Ishikawa (cell line): Measurements from ENCODE around the gene C10orf105.

ENCODE experiments used
- CEBPB ChIP-seq: IDR thresholded peaks from 2 replicates; pipeline ENCODE4 v1.6.1; 2012
- CREB1 ChIP-seq: IDR thresholded peaks from 2 replicates; pipeline ENCODE4 v1.6.1; 2012; ENCODE audit warnings: low read depth
- EGR1 ChIP-seq: IDR thresholded peaks from 2 replicates; pipeline ENCODE4 v1.6.1; 2012
- EP300 ChIP-seq: IDR thresholded peaks from 2 replicates; pipeline ENCODE4 v1.6.1; 2012; ENCODE audit warnings: borderline replicate concordance
- FOXM1 ChIP-seq: IDR thresholded peaks from 2 replicates; pipeline ENCODE4 v1.6.1; 2012; ENCODE audit warnings: low read depth, borderline replicate concordance
- NFIC ChIP-seq: IDR thresholded peaks from 2 replicates; pipeline ENCODE4 v1.6.1; 2012
- RAD21 ChIP-seq: IDR thresholded peaks from 2 replicates; pipeline ENCODE4 v1.6.1; 2012; ENCODE audit warnings: low read depth
- TAF1 ChIP-seq: IDR thresholded peaks from 2 replicates; pipeline ENCODE4 v1.6.1; 2012; ENCODE audit warnings: low read depth, mild to moderate bottlenecking
- TCF12 ChIP-seq: IDR thresholded peaks from 2 replicates; pipeline ENCODE4 v1.6.1; 2012; ENCODE audit warnings: low read depth
- TEAD4 ChIP-seq: IDR thresholded peaks from 2 replicates; pipeline ENCODE4 v1.6.1; 2012
- ZBTB7A ChIP-seq: IDR thresholded peaks from 2 replicates; pipeline ENCODE4 v1.6.1; 2012; ENCODE audit warnings: low read depth
- TF ChIP-seq, protein P1 (sequence below): IDR thresholded peaks from 2 replicates; pipeline ENCODE4 v1.6.1; 2012
- TF ChIP-seq, protein P2 (sequence below): IDR thresholded peaks from 2 replicates; pipeline ENCODE4 v1.6.1; 2012; ENCODE audit warnings: low read depth, mild to moderate bottlenecking
- TF ChIP-seq, protein P3 (sequence below): IDR thresholded peaks from 2 replicates; pipeline ENCODE4 v1.6.1; 2012

C10orf105 gene

DNA sequence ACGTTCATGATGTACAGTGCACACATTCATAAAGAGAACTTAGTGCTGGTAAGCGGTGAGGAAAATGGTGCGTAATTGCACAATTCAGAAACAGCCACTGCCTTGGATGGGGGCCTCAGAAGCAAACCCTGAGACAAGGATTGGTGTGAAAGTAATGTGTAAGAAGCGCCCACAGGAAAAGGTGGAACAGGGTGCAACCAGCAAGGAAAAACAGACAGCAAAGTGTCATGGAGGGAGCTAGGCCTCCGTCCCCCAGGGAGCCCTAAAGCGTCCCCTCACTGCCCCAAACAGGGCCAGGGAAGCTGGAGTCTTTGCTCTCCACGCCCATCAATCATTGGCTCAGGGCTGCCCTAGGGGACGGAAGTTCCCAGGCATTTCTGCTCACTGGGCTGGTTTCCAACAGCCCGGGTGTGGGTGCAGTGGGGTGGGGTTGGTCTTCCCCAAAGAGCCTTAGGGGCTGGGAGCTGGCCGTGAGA is 9.6 kb upstream of the C10orf105 start:
- TF ChIP-seq TCF12 = no peak
- no peak for TF ChIP-seq EGR1
- no peak for TF ChIP-seq CREB1
- TF ChIP-seq CEBPB = no peak
- TF ChIP-seq, protein P1, sequence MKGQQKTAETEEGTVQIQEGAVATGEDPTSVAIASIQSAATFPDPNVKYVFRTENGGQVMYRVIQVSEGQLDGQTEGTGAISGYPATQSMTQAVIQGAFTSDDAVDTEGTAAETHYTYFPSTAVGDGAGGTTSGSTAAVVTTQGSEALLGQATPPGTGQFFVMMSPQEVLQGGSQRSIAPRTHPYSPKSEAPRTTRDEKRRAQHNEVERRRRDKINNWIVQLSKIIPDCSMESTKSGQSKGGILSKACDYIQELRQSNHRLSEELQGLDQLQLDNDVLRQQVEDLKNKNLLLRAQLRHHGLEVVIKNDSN = no peak
- TF ChIP-seq, protein P2, sequence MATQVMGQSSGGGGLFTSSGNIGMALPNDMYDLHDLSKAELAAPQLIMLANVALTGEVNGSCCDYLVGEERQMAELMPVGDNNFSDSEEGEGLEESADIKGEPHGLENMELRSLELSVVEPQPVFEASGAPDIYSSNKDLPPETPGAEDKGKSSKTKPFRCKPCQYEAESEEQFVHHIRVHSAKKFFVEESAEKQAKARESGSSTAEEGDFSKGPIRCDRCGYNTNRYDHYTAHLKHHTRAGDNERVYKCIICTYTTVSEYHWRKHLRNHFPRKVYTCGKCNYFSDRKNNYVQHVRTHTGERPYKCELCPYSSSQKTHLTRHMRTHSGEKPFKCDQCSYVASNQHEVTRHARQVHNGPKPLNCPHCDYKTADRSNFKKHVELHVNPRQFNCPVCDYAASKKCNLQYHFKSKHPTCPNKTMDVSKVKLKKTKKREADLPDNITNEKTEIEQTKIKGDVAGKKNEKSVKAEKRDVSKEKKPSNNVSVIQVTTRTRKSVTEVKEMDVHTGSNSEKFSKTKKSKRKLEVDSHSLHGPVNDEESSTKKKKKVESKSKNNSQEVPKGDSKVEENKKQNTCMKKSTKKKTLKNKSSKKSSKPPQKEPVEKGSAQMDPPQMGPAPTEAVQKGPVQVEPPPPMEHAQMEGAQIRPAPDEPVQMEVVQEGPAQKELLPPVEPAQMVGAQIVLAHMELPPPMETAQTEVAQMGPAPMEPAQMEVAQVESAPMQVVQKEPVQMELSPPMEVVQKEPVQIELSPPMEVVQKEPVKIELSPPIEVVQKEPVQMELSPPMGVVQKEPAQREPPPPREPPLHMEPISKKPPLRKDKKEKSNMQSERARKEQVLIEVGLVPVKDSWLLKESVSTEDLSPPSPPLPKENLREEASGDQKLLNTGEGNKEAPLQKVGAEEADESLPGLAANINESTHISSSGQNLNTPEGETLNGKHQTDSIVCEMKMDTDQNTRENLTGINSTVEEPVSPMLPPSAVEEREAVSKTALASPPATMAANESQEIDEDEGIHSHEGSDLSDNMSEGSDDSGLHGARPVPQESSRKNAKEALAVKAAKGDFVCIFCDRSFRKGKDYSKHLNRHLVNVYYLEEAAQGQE = no peak
- TF ChIP-seq EP300 = peak; percentile 49; the same call in 1 of the 2 replicates
- peak; percentile 79 for TF ChIP-seq NFIC
- TF ChIP-seq, protein P3, sequence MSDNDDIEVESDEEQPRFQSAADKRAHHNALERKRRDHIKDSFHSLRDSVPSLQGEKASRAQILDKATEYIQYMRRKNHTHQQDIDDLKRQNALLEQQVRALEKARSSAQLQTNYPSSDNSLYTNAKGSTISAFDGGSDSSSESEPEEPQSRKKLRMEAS = no peak
- no peak for TF ChIP-seq TAF1
- TF ChIP-seq FOXM1 = no peak
- TF ChIP-seq TEAD4 = peak; percentile 42; the same call in 1 of the 2 replicates

DNA sequence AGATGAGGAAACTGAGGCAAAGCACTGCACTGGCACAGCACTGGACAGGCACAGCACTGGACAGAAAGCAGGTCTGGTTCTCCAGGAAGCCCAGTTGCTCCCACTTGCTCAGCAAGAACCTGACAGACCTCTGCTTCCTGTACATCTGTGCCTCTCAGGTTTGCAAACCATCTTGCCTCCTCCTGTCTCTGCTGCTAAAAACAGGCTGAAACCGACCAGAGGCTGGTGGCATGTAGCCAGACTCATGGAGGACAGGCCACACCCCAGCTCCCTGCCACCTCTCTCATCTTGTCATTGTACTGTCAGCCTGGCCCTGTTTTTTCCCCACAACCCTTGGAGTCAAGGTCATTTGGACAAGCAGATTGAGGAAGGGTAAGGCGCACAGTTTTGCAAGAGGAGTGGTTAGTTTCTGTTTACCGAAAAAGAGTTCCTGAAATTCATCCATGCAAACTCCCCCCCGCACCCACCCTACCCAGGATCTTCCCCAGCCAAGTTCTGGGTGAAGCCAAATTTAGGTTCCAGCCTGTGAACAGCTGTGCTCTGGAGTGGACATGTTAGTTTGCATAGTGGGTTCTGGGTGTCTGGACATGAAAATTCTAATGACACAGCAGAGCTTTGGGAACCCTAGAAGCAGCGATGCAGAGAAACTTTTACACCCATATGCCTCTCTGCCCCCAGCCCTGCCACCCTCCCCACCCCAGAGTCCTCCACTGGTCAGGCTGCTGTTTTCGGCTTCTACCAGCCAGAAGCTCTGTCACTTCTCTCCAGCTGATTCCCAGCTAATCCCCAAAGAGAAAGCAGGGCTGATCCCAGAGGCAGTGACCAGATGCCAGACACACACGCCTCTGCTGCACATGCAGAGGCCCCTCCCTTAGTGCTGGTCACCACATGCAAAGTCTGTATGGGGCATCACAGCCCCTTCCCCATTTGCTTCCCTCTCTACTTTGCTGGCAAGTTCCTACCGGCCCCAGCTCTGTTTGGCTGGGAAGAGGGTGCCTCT is 8.5 kb upstream of the C10orf105 start:
- TF ChIP-seq FOXM1 (no peak), CEBPB (no peak)
- TF ChIP-seq, protein P3 = no peak

DNA sequence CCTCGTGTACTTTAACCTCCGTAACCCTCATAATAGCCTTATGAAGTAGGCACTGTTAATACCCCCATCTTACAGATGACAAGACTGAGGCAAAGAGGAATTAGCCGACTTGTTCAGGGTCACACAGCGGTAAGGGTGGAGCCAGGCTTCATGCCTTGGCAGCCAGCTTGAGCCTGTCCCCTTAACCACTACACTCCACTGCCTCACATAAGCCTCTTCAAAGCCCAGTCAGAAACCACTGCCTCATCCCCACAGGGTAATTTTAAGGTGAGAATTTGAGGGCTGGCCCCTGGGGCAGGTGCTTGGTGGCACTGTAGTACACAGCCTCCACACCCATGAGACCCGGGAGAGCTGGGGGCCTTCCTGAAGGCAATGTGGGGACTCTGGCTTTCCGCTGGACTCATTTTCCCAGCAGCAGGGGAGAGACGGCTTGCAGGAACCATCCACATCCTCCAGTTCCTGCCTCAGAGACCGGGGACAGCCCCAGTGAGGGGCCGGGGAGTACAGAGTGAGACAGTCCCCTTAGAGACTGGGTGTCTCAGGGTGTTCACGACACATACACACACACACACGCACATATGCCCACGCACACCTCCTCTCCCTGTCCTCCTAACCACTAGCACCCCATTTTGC is 7.6 kb upstream of the C10orf105 start:
- TF ChIP-seq TEAD4 (no peak), CREB1 (no peak), ZBTB7A (no peak), TAF1 (no peak), EP300 (no peak), RAD21 (no peak)
- TF ChIP-seq, protein P2 = no peak

DNA sequence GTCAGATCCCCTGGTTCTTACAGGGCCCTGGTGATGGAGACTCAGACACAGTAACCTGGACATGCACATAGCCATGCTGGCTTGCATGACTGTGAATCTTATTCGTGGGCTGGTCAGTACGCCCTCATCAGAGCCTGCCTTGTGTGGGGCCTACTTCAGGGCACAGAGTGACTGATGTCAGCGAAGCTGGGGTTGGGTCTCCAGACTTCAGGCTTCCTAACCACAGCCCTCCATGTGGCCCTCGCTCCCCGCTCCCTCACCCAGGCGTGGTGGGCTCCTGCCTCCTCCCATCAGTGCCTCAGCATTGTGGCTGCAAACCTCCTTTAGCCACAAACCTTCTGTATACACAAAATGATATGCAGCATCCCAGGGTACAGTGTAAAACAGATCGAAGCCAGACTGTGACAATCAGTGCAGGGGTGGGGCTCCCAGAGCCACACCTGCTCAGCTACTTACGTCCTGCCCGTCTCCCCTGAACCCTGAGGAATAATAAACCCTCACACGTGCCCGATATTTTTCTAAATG is 7.1 kb upstream of the C10orf105 start:
- TF ChIP-seq, protein P1 = no peak
- TF ChIP-seq FOXM1 = no peak
- TF ChIP-seq EGR1 = no peak

DNA sequence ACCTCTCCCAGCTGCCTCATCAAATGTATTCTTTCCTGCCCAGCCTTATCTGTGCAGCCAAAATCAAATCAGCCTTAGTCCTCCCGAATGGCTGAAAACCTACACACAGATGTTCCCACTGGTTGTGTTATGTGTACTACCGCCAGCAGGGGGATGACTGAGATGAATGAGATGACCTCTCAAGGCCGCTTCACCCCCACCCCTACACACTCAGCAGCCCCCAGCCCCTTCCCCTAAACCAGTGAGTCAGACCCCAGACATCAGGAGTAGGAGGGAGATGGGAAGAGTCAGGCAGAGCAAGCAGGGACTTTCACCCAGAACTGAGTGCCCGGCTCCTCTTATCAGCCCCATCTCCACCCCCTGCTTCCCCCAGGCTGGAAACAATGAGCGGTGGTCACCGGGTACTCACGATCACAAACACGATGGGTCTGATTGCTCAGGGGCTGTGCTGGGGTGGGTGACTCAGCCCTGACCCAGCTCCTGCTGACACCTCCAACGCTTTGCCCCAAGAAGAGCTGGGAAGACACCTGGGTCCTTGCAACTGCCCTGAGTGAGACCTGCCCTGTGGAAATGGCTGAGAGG is 6.5 kb upstream of the C10orf105 start:
- TF ChIP-seq RAD21 (0 out of 2 replicates have a peak, but pooled peaks have one; percentile 10), EGR1 (no peak), TEAD4 (no peak), CREB1 (no peak), EP300 (no peak), TCF12 (no peak)
- TF ChIP-seq, protein P2 = no peak
